GM12874 (cell line): ENCODE measurements around the gene NSMCE4A.

ENCODE experiments used
- CTCF ChIP-seq: IDR thresholded peaks from 2 replicates; pipeline ENCODE4 v1.5.1; 2011; ENCODE audit warnings: low read depth, mild to moderate bottlenecking, control low read depth, low read length, moderate library complexity; ENCODE audit not compliant: insufficient read depth

NSMCE4A gene

GRCh38 chr10:121999301-121999700 lies 24.3 kb upstream of the NSMCE4A start:
- TF ChIP-seq CTCF = no peak

- no peak for TF ChIP-seq CTCF
Observed at GRCh38 chr10:121998462-121998861, 23.4 kb upstream of the NSMCE4A start.

GRCh38 chr10:121994429-121994941 lies 19.5 kb upstream of the NSMCE4A start:
- TF ChIP-seq CTCF = no peak

GRCh38 chr10:121990015-121990677 lies 15.1 kb upstream of the NSMCE4A start:
- no peak for TF ChIP-seq CTCF

- TF ChIP-seq CTCF = no peak
Observed at GRCh38 chr10:121988361-121989324, 13.6 kb upstream of the NSMCE4A start, which contains the start of gene TACC2. Gene TACC2 (plus strand): TSS chr10:121989163. CDS start chr10:122021982, 32,819 bp downstream.

GRCh38 chr10:121984463-121984862 lies 9.4 kb upstream of the NSMCE4A start:
- TF ChIP-seq CTCF = no peak

GRCh38 chr10:121983852-121984251 lies 8.8 kb upstream of the NSMCE4A start:
- no peak for TF ChIP-seq CTCF
